ENCODE measurements around the gene ABHD6. TPM values are rescaled to one million over a fixed set of nuclear protein-coding genes. Genes with fewer than 3 reads are reported as not detected.

Gene ABHD6
- total RNA-seq, 6 donors from 2014 or later: 9.7 to 54.7 (median 16.9) TPM

GRCh38 chr3:58292866-58293265, 55.3 kb downstream of the ABHD6 start:
- Histone ChIP-seq H3K27me3 (no peaks in the 10 kb centered on the region), H3K4me1 (no peaks in the 10 kb centered on the region), H3K36me3 (peaks cover 0 to 9% (median 3%) of the 10 kb centered on the region in 4 donors), H3K27ac (no peak overlapping the region), H3K4me3 (no peak overlapping the region), H3K9me3 (no peaks in the 10 kb centered on the region)
- DNase-seq: no peak
- WGBS, 2 donors: 87 to 94% methylated on average over 10 of the region's 10 CpGs
- peak in 1 of 2 donors; percentile 63 for ATAC-seq (ENCODE audit: low FRiP score in 2 of 2)
- TF ChIP-seq POLR2AphosphoS5 (IDR thresholded peaks at IDR 0.05) (no peak), POLR2A (IDR thresholded peaks at IDR 0.05) (no peak), EP300 (IDR thresholded peaks at IDR 0.05) (no peak)
- TF ChIP-seq, protein P1, sequence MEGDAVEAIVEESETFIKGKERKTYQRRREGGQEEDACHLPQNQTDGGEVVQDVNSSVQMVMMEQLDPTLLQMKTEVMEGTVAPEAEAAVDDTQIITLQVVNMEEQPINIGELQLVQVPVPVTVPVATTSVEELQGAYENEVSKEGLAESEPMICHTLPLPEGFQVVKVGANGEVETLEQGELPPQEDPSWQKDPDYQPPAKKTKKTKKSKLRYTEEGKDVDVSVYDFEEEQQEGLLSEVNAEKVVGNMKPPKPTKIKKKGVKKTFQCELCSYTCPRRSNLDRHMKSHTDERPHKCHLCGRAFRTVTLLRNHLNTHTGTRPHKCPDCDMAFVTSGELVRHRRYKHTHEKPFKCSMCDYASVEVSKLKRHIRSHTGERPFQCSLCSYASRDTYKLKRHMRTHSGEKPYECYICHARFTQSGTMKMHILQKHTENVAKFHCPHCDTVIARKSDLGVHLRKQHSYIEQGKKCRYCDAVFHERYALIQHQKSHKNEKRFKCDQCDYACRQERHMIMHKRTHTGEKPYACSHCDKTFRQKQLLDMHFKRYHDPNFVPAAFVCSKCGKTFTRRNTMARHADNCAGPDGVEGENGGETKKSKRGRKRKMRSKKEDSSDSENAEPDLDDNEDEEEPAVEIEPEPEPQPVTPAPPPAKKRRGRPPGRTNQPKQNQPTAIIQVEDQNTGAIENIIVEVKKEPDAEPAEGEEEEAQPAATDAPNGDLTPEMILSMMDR (IDR thresholded peaks at IDR 0.05): no peak

GRCh38 chr3:58293516-58293915, 55.9 kb downstream of the ABHD6 start:
- DNase-seq: no peak
- Histone ChIP-seq H3K4me3 (no peak overlapping the region), H3K36me3 (peaks cover 0 to 6% (median 2%) of the 10 kb centered on the region in 4 donors), H3K4me1 (no peaks in the 10 kb centered on the region), H3K27ac (no peak overlapping the region), H3K27me3 (no peaks in the 10 kb centered on the region), H3K9me3 (no peaks in the 10 kb centered on the region)
- 83 to 89% methylated on average over 4 to 9 of the region's 9 CpGs for WGBS, 2 donors
- no peak for ATAC-seq (ENCODE audit: low FRiP score in 2 of 2)
- TF ChIP-seq POLR2AphosphoS5 (IDR thresholded peaks at IDR 0.05): no peak
- TF ChIP-seq POLR2A (IDR thresholded peaks at IDR 0.05): no peak
- TF ChIP-seq EP300 (IDR thresholded peaks at IDR 0.05): no peak
- TF ChIP-seq, protein P1 (IDR thresholded peaks at IDR 0.05): no peak

GRCh38 chr3:58296269-58296668, 58.7 kb downstream of the ABHD6 start:
- Histone ChIP-seq H3K4me3 (no peak overlapping the region), H3K9me3 (no peaks in the 10 kb centered on the region), H3K27ac (no peak overlapping the region), H3K4me1 (no peaks in the 10 kb centered on the region), H3K36me3 (peaks cover 0 to 6% (median 2%) of the 10 kb centered on the region in 4 donors), H3K27me3 (no peaks in the 10 kb centered on the region)
- TF ChIP-seq POLR2A (IDR thresholded peaks at IDR 0.05): no peak
- TF ChIP-seq EP300 (IDR thresholded peaks at IDR 0.05): no peak
- no peak for TF ChIP-seq POLR2AphosphoS5 (IDR thresholded peaks at IDR 0.05)
- TF ChIP-seq, protein P1 (IDR thresholded peaks at IDR 0.05): no peak
- DNase-seq: no peak
- WGBS, 2 donors: 65 to 73% methylated on average over 4 to 5 of the region's 5 CpGs
- peak in 1 of 2 donors; percentile 7 for ATAC-seq (ENCODE audit: low FRiP score in 2 of 2)

- Histone ChIP-seq H3K9me3 (no peaks in the 10 kb centered on the region), H3K27ac (no peak overlapping the region), H3K36me3 (peaks cover 0 to 6% (median 2%) of the 10 kb centered on the region in 4 donors), H3K4me3 (no peak overlapping the region), H3K4me1 (no peaks in the 10 kb centered on the region), H3K27me3 (no peaks in the 10 kb centered on the region)
- no peak for DNase-seq
- WGBS, 2 donors: 82 to 87% methylated on average over 5 to 6 of the region's 6 CpGs
- no peak for ATAC-seq (ENCODE audit: low FRiP score in 2 of 2)
- TF ChIP-seq, protein P1 (IDR thresholded peaks at IDR 0.05): no peak
- no peak for TF ChIP-seq POLR2AphosphoS5 (IDR thresholded peaks at IDR 0.05)
- TF ChIP-seq POLR2A (IDR thresholded peaks at IDR 0.05): no peak
- no peak for TF ChIP-seq EP300 (IDR thresholded peaks at IDR 0.05)
Observed at GRCh38 chr3:58296843-58297242, 59.3 kb downstream of the ABHD6 start.

DNA sequence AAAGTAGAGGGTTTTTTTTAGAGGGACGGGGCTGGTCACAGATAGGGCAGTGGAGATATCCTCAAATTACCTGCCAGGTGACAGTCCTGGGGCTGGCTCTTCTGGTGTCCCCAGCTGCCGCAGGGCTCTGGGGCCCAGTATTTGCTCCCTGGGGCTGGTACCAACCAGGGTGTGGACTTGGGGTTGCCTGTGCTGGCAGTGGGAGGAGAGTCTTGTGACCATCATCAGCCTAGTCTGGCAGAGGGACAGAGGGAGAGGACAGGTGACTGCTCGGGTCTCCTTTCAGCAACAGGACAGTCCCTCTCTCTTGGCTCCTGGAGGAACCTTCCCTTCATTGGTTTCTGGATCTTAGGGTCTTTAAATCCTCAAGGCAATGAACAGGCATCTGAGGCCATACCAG, 60.6 kb downstream of the ABHD6 start:
- no peaks in the 10 kb centered on the region for H3K9me3 ChIP-seq
- no peaks in the 10 kb centered on the region for H3K27me3 ChIP-seq
- TF ChIP-seq, protein P1 (IDR thresholded peaks at IDR 0.05): no peak
- TF ChIP-seq POLR2A (IDR thresholded peaks at IDR 0.05): no peak
- no peak for TF ChIP-seq POLR2AphosphoS5 (IDR thresholded peaks at IDR 0.05)
- no peak for TF ChIP-seq EP300 (IDR thresholded peaks at IDR 0.05)
- no peaks in the 10 kb centered on the region for H3K4me1 ChIP-seq
- H3K4me3 ChIP-seq: no peak overlapping the region
- no peak for ATAC-seq (ENCODE audit: low FRiP score in 2 of 2)
- 64 to 82% methylated on average over 3 of the region's 3 CpGs for WGBS, 2 donors
- DNase-seq: no peak
- peaks cover 0 to 4% (median 2%) of the 10 kb centered on the region in 4 donors for H3K36me3 ChIP-seq
- no peak overlapping the region for H3K27ac ChIP-seq

All from upper lobe of left lung (tissue), 6 donors.